NCI-H128 (cell line): ENCODE results near the gene STXBP5.

Experiments
- DNase-seq: peaks from one replicate; lab custom pipeline; 2025; ENCODE audit not compliant: unreplicated experiment; lab: John Stamatoyannopoulos, UW

Gene STXBP5

DNA sequence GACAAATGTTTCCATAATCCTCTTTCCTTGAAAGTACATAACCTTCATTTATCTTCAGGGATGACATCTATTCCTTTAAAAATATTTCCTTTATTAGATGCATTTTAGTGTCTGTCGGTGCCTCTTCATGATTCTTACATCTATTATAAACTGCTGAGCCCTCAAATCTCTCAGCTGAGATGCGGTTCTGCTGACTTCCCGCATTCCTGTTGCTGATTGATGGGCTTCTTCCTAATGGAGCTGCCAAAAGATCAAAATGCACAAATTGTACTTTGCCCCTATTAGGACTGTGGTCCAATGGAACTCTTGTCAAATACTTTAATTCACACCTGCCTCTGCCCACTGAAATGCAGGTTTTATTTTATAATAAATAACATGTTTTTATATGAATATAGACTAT is 225.6 kb downstream of the STXBP5 start:
- no peak for DNase-seq

DNA sequence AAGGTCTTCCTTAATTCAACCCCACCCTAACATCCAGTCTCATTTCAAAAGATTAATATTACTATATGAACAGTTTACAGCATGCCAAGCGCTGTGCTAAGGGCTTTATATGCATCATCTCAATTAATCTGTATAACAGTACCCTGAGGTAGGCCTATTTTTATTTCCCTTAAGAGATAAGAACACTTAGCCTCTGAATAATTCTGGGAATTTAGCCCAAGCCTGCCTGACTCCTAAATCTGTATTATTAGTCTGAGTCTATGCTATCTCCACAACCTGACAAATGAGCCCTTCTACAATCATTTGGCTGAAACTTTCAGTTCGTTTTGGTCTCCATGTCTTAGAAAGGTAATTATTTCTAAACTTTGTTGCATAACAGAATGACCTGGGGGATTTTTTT is 226.6 kb downstream of the STXBP5 start:
- DNase-seq = no peak

GRCh38 chr6:147434076-147434475 is 229.9 kb downstream of the STXBP5 start:
- DNase-seq = no peak

DNA sequence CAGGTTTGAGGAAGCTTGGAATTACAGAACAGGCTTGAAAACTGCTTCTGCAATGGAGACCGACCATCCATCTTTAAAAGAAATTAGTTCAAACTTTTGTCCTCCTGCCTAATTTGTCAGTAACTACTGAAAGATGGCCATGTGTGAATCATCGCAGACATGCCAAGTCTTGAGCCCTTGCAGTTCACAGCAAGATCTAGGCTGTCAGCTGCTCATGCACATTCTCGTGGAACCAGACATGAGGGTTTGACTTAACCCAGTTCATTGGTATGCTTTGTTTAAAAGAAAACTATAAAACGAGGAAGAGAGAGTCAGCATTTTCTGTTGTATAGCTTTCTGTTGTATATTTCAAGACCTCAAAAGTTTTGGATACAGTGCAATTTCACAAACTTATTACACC is 230.3 kb downstream of the STXBP5 start:
- DNase-seq = no peak

DNA sequence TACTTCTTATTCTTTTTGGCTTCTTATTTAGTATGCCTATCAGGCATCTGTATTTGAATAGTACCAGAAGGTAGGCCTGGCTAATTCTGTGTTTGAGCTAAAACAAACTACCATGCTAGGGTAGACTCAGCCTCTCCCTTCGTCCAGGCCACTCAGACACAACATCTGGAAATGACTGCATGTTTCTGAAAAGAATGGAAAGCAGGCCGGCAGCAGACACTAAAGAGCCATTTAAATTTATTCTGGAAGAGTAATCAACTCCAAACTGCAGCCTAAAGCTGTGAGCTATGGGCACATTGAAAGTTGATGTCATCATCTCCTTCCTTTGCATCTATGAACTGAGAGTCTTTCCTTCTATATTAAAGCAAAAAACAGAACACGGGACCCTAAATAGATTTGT is 233.4 kb downstream of the STXBP5 start:
- DNase-seq = no peak

DNA sequence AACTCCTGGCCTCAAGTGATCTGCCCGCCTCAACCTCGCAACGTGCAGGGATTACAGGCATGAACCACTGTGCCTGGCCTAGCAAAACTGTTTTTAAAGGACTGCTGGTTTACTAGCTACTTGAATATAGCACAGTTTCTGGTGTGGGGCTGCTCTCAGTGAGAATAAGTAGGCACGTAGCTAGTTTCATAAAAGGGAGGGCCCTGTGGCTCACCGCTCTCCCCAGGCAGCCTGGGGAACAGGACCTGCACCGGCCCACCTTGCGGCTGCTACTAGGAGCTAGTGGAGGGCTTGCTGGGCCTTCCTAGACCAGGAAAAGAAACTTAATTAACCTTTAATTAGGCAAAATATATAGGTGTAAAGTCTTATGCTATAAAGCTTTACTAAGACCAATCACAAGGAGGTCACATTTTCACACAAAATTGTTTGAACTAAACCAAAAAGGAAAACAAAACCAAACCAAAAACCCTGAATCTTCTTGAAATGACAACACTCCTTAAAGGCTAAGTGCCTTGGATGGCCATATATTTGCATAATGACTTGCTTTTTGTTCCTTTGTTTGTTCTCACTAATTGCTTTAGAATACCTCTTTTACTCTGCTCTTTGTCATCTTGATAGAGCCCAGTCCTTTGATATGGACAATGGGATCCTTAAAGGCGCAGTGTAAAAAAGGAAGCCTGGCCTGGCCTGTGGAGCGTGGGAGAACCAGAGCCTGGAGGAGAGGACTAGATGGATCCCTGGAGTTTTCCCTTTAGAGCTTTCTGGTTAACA is 234.7 kb downstream of the STXBP5 start:
- no peak for DNase-seq
